Esophagus mucosa (tissue), 1 donor: ENCODE results near the gene TBCB. TPM values are rescaled to one million over a fixed set of nuclear protein-coding genes. Genes with fewer than 3 reads are reported as not detected.

ENCODE experiments used
- ATAC-seq: fragments of 200-7000 bp; cut with Tn5 transposase; one replicate; pipeline ENCODE4 v1.9.1; 2020
- total RNA-seq: library from RNA; stranded (reverse); gene quantifications from one replicate; pipeline ENCODE4 v1.2.4, GENCODE V29; 2023
- donor health status: DM: yes; HTN: yes; CAD: no.

TBCB gene
- total RNA-seq, 1 donor from 2014 or later = 81.5 TPM

GRCh38 chr19:36136964-36137686 is 21.9 kb downstream of the TBCB start:
- peak; percentile 69 for ATAC-seq

- ATAC-seq = no peak
These were observed 23.8 kb downstream of the TBCB start for GRCh38 chr19:36139120-36139472.

GRCh38 chr19:36139473-36140303 is 24.4 kb downstream of the TBCB start, which contains the start of gene CAPNS1:
TSS of gene CAPNS1 (plus strand) at chr19:36140066. CDS start at chr19:36141012, 946 bp downstream.
- peak; percentile 74 for ATAC-seq

GRCh38 chr19:36140304-36141038 is 25.2 kb downstream of the TBCB start:
- ATAC-seq = peak; percentile 2

- peak; percentile 76 for ATAC-seq
These were observed 26.0 kb downstream of the TBCB start for GRCh38 chr19:36141039-36141927.

- no peak for ATAC-seq
These were observed 26.8 kb downstream of the TBCB start for GRCh38 chr19:36142046-36142445.

GRCh38 chr19:36142496-36142895 is 27.2 kb downstream of the TBCB start:
- ATAC-seq = no peak

- no peak for ATAC-seq
These were observed 29.4 kb downstream of the TBCB start for GRCh38 chr19:36144624-36145023.

GRCh38 chr19:36149673-36150406 is 34.6 kb downstream of the TBCB start:
- ATAC-seq = peak; percentile 89

GRCh38 chr19:36150586-36150985 is 35.3 kb downstream of the TBCB start:
- ATAC-seq = peak; percentile 1

- ATAC-seq = peak; percentile 6
These were observed 36.1 kb downstream of the TBCB start for GRCh38 chr19:36151144-36152018.

- no peak for ATAC-seq
These were observed 36.7 kb downstream of the TBCB start for GRCh38 chr19:36152019-36152351.

- no peak for ATAC-seq
These were observed 37.3 kb downstream of the TBCB start, which contains the start of gene COX7A1 for GRCh38 chr19:36152352-36153091. TSS of gene COX7A1 (minus strand) at chr19:36152447. CDS start at chr19:36152407, 40 bp downstream.

- ATAC-seq = no peak
These were observed 37.9 kb downstream of the TBCB start for GRCh38 chr19:36153126-36153525.

- peak; percentile 72 for ATAC-seq
These were observed 45.7 kb downstream of the TBCB start for GRCh38 chr19:36160821-36161596.

- ATAC-seq = peak; percentile 26
These were observed 48.5 kb downstream of the TBCB start for GRCh38 chr19:36163813-36164212.

- ATAC-seq = no peak
These were observed 54.0 kb downstream of the TBCB start for GRCh38 chr19:36169084-36169760.

- ATAC-seq = no peak
These were observed 57.6 kb downstream of the TBCB start for GRCh38 chr19:36172852-36173251.
